HCT116 (cell line): ENCODE data around the gene SLC25A3.

Source experiments
- CBX3 ChIP-seq: IDR thresholded peaks from 2 replicates; pipeline ENCODE4 v1.6.1; 2012; ENCODE audit warnings: low read depth
- EZH2 ChIP-seq: fragments of 200-600 bp; sonication (generic); IDR thresholded peaks from 2 replicates; pipeline ENCODE4 v1.6.1; 2017; ENCODE audit warnings: antibody characterized with exemption, mixed run types
- POLR2AphosphoS5 ChIP-seq: IDR thresholded peaks from 2 replicates; pipeline ENCODE4 v1.6.1; 2011; ENCODE audit warnings: mild to moderate bottlenecking, low read depth, low read length, moderate library complexity
- TF ChIP-seq, protein P1 (sequence below): IDR thresholded peaks from 2 replicates; pipeline ENCODE4 v1.6.1; 2012
- TF ChIP-seq, protein P2 (sequence below), 3 experiments: fragments of 200-600 bp in 1 of 3; sonication (generic) in 1 of 3; IDR thresholded peaks in 2 of 3; conservative IDR thresholded peaks in 1 of 3; 2 replicates each; pipeline ENCODE4 v1.5.1; 2012 to 2017; ENCODE audit warnings: low read depth in 2 of 3, low read length in 2 of 3, antibody characterized with exemption in 1 of 3, borderline replicate concordance in 1 of 3, control low read depth in 1 of 3, mild to moderate bottlenecking in 1 of 3, mixed read lengths in 1 of 3, mixed run types in 1 of 3, moderate library complexity in 1 of 3; ENCODE audit not compliant: insufficient read depth in 1 of 3
- TF ChIP-seq, protein P3 (sequence below): IDR thresholded peaks from 2 replicates; pipeline ENCODE4 v1.6.1; 2012; ENCODE audit warnings: low read depth

DNA sequence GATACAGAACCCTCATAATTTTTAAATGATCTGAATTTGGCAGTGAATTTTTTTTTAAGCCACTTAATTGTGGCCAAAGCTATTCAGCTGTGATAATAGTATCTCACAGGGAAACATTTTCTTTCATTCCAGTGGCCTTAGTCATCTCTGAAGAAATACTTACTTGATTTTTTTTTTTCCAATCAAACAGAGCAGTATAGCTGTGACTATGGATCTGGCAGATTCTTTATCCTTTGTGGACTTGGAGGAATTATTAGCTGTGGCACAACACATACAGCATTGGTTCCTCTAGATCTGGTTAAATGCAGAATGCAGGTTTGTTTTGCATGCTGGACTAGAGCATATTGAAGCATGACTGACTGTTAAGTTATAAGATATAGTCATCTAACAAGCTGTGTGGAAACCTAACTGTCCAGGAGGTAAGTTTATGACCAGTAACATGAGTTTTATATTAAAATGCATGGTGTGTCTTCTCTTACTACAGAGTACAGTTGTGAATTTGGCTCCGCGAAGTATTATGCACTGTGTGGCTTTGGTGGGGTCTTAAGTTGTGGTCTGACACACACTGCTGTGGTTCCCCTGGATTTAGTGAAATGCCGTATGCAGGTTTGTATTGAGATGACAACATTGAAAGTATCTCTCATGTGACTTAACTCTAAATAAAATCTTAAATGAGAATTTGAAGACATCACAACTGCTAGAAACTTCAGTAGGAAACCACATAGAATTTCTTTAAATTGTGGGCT lies 1.9 kb downstream of the SLC25A3 start:
- TF ChIP-seq POLR2AphosphoS5 (no peak), CBX3 (no peak), EZH2 (no peak)
- TF ChIP-seq, protein P1, sequence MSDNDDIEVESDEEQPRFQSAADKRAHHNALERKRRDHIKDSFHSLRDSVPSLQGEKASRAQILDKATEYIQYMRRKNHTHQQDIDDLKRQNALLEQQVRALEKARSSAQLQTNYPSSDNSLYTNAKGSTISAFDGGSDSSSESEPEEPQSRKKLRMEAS = no peak
- TF ChIP-seq, protein P2, sequence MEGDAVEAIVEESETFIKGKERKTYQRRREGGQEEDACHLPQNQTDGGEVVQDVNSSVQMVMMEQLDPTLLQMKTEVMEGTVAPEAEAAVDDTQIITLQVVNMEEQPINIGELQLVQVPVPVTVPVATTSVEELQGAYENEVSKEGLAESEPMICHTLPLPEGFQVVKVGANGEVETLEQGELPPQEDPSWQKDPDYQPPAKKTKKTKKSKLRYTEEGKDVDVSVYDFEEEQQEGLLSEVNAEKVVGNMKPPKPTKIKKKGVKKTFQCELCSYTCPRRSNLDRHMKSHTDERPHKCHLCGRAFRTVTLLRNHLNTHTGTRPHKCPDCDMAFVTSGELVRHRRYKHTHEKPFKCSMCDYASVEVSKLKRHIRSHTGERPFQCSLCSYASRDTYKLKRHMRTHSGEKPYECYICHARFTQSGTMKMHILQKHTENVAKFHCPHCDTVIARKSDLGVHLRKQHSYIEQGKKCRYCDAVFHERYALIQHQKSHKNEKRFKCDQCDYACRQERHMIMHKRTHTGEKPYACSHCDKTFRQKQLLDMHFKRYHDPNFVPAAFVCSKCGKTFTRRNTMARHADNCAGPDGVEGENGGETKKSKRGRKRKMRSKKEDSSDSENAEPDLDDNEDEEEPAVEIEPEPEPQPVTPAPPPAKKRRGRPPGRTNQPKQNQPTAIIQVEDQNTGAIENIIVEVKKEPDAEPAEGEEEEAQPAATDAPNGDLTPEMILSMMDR (IDR thresholded peaks at IDR 0.05 in 2 of 3, conservative IDR thresholded peaks at IDR 0.05 in 1 of 3; ENCODE audit: borderline replicate concordance in 1 of 3, insufficient read depth in 1 of 3, low read depth in 2 of 3, low read length in 2 of 3) = no peak
- TF ChIP-seq, protein P3, sequence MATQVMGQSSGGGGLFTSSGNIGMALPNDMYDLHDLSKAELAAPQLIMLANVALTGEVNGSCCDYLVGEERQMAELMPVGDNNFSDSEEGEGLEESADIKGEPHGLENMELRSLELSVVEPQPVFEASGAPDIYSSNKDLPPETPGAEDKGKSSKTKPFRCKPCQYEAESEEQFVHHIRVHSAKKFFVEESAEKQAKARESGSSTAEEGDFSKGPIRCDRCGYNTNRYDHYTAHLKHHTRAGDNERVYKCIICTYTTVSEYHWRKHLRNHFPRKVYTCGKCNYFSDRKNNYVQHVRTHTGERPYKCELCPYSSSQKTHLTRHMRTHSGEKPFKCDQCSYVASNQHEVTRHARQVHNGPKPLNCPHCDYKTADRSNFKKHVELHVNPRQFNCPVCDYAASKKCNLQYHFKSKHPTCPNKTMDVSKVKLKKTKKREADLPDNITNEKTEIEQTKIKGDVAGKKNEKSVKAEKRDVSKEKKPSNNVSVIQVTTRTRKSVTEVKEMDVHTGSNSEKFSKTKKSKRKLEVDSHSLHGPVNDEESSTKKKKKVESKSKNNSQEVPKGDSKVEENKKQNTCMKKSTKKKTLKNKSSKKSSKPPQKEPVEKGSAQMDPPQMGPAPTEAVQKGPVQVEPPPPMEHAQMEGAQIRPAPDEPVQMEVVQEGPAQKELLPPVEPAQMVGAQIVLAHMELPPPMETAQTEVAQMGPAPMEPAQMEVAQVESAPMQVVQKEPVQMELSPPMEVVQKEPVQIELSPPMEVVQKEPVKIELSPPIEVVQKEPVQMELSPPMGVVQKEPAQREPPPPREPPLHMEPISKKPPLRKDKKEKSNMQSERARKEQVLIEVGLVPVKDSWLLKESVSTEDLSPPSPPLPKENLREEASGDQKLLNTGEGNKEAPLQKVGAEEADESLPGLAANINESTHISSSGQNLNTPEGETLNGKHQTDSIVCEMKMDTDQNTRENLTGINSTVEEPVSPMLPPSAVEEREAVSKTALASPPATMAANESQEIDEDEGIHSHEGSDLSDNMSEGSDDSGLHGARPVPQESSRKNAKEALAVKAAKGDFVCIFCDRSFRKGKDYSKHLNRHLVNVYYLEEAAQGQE = no peak
